ENCODE measurements around the gene TMEM44. TPM values are rescaled to one million over a fixed set of nuclear protein-coding genes. Genes with fewer than 3 reads are reported as not detected.
A peak's percentile ranks its signal among the peaks of the same experiment; 100 is the strongest.
"Not testable (repeated sequence)": the region's sequence is repeated elsewhere in the genome, so short reads cannot be mapped to it uniquely, and the experiment has no call there.

Gene TMEM44
- total RNA-seq, 1 experiment from 2014 or later, result 11.8 TPM

- H3K4me3 ChIP-seq (ENCODE audit: low read depth, low read length), result peak overlapping the region; percentile 84
- H3K36me3 ChIP-seq (ENCODE audit: control insufficient read depth, insufficient read depth, low read length), result no peaks in the 10 kb centered on the region; the same call in 1 of the 2 replicates
- Mint-ChIP-seq H3K9me3 (ENCODE audit: unreplicated experiment) (no peaks in the 10 kb centered on the region), H3K4me1 (ENCODE audit: low read depth, unreplicated experiment) (no peaks in the 10 kb centered on the region), H3K36me3 (ENCODE audit: insufficient read depth, unreplicated experiment) (peaks cover 22% of the 10 kb centered on the region), H3K27ac (ENCODE audit: unreplicated experiment) (no peak overlapping the region), H3K27me3 (ENCODE audit: insufficient read depth, unreplicated experiment) (no peaks in the 10 kb centered on the region), H3K4me3 (ENCODE audit: unreplicated experiment) (peak overlapping the region; percentile 96)
- no peaks in the 10 kb centered on the region for H3K27me3 ChIP-seq (replicated peaks; ENCODE audit: control insufficient read depth, insufficient read depth, low read length)
- DNase-seq, result peak in 1 of 2 experiments; percentile 21
- ChIA-PET POLR2A (no interaction called here), CTCF (no interaction called here)
- no peak for TF ChIP-seq CTCF (IDR thresholded peaks at IDR 0.05; ENCODE audit: insufficient read depth in 1 of 2, low read depth in 1 of 2, low read length in 1 of 2, severe bottlenecking in 1 of 2, unreplicated experiment in 1 of 2)
- H3K4me1 ChIP-seq, result no peaks in the 10 kb centered on the region
- H3K9me3 ChIP-seq, result no peaks in the 10 kb centered on the region
- TSS peak; percentile 32 for BruUV-seq (replicated peaks)
- intact Hi-C loops (cut with micrococcal nuclease; ENCODE audit: unreplicated experiment), result no loop called here
Measured at GRCh38 chr3:194632226-194632808, 902 bp downstream of the TMEM44 start.

- Mint-ChIP-seq H3K27me3 (ENCODE audit: insufficient read depth, unreplicated experiment) (no peaks in the 10 kb centered on the region), H3K4me3 (ENCODE audit: unreplicated experiment) (peak overlapping the region; percentile 96), H3K27ac (ENCODE audit: unreplicated experiment) (no peak overlapping the region), H3K9me3 (ENCODE audit: unreplicated experiment) (no peaks in the 10 kb centered on the region), H3K36me3 (ENCODE audit: insufficient read depth, unreplicated experiment) (peaks cover 23% of the 10 kb centered on the region), H3K4me1 (ENCODE audit: low read depth, unreplicated experiment) (no peaks in the 10 kb centered on the region)
- DNase-seq, result peak in 1 of 2 experiments; percentile 15
- intact Hi-C loops (cut with micrococcal nuclease; ENCODE audit: unreplicated experiment), result no loop called here
- H3K4me3 ChIP-seq (ENCODE audit: low read depth, low read length), result no peak overlapping the region
- POLR2A ChIA-PET, result no interaction called here
- no TSS peak for BruUV-seq (replicated peaks)
- H3K9me3 ChIP-seq, result no peaks in the 10 kb centered on the region
- no peaks in the 10 kb centered on the region for H3K4me1 ChIP-seq
- no peak for TF ChIP-seq CTCF (IDR thresholded peaks at IDR 0.05; ENCODE audit: insufficient read depth in 1 of 2, low read depth in 1 of 2, low read length in 1 of 2, severe bottlenecking in 1 of 2, unreplicated experiment in 1 of 2)
- no peaks in the 10 kb centered on the region; the same call in 1 of the 2 replicates for H3K36me3 ChIP-seq (ENCODE audit: control insufficient read depth, insufficient read depth, low read length)
- CTCF ChIA-PET, result no interaction called here
- H3K27me3 ChIP-seq (replicated peaks; ENCODE audit: control insufficient read depth, insufficient read depth, low read length), result no peaks in the 10 kb centered on the region
Measured at GRCh38 chr3:194631696-194632095, 1.5 kb downstream of the TMEM44 start.

GRCh38 chr3:194630681-194631080 is 2.5 kb downstream of the TMEM44 start:
- DNase-seq; H3K27me3 ChIP-seq (replicated peaks; ENCODE audit: control insufficient read depth, insufficient read depth, low read length); intact Hi-C loops (cut with micrococcal nuclease; ENCODE audit: unreplicated experiment); H3K4me1 Mint-ChIP-seq (ENCODE audit: low read depth, unreplicated experiment); BruUV-seq (replicated peaks); H3K9me3 ChIP-seq; H3K9me3 Mint-ChIP-seq (ENCODE audit: unreplicated experiment); CTCF ChIA-PET; H3K36me3 ChIP-seq (ENCODE audit: control insufficient read depth, insufficient read depth, low read length); H3K4me1 ChIP-seq; H3K27me3 Mint-ChIP-seq (ENCODE audit: insufficient read depth, unreplicated experiment); POLR2A ChIA-PET; H3K4me3 Mint-ChIP-seq (ENCODE audit: unreplicated experiment); H3K27ac Mint-ChIP-seq (ENCODE audit: unreplicated experiment); H3K4me3 ChIP-seq (ENCODE audit: low read depth, low read length): not testable (repeated sequence)
- H3K36me3 Mint-ChIP-seq (ENCODE audit: insufficient read depth, unreplicated experiment), result peaks cover 19% of the 10 kb centered on the region

- Mint-ChIP-seq H3K4me3 (ENCODE audit: unreplicated experiment) (no peak overlapping the region), H3K9me3 (ENCODE audit: unreplicated experiment) (no peaks in the 10 kb centered on the region), H3K27me3 (ENCODE audit: insufficient read depth, unreplicated experiment) (no peaks in the 10 kb centered on the region), H3K4me1 (ENCODE audit: low read depth, unreplicated experiment) (peaks cover 7% of the 10 kb centered on the region), H3K36me3 (ENCODE audit: insufficient read depth, unreplicated experiment) (peaks cover 27% of the 10 kb centered on the region), H3K27ac (ENCODE audit: unreplicated experiment) (no peak overlapping the region)
- Histone ChIP-seq H3K4me1 (no peaks in the 10 kb centered on the region), H3K4me3 (ENCODE audit: low read depth, low read length) (no peak overlapping the region), H3K9me3 (no peaks in the 10 kb centered on the region), H3K36me3 (ENCODE audit: control insufficient read depth, insufficient read depth, low read length) (no peaks in the 10 kb centered on the region), H3K27me3 (replicated peaks; ENCODE audit: control insufficient read depth, insufficient read depth, low read length) (no peaks in the 10 kb centered on the region)
- ChIA-PET POLR2A (no interaction called here), CTCF (no interaction called here)
- no peak for TF ChIP-seq CTCF (IDR thresholded peaks at IDR 0.05; ENCODE audit: insufficient read depth in 1 of 2, low read depth in 1 of 2, low read length in 1 of 2, severe bottlenecking in 1 of 2, unreplicated experiment in 1 of 2)
- no peak for DNase-seq
- intact Hi-C loops (cut with micrococcal nuclease; ENCODE audit: unreplicated experiment), result no loop called here
- BruUV-seq (replicated peaks), result no TSS peak
Measured at GRCh38 chr3:194624956-194625355, 8.3 kb downstream of the TMEM44 start.
